Measurements from ENCODE around the gene SYTL3.

Gene SYTL3

GRCh38 chr6:158780988-158781691, 131.3 kb downstream of the SYTL3 start:
- Histone ChIP-seq H3K4me3 (ENCODE audit: low read depth, low read length, poor library complexity, severe bottlenecking) (no peak overlapping the region), H3K4me2 (ENCODE audit: low read length) (no peak overlapping the region), H4K20me1 (ENCODE audit: insufficient read depth, low read length) (0 out of 2 replicates have a peak, but pooled peaks cover 3% of the 10 kb centered on the region), H2AFZ (ENCODE audit: low read length) (no peak overlapping the region), H3K9me2 (ENCODE audit: low read depth, low read length) (no peaks in the 10 kb centered on the region), H3F3A (ENCODE audit: insufficient read depth, low read length) (no peaks in the 10 kb centered on the region), H3K9ac (ENCODE audit: low read length) (no peak overlapping the region), H3K27ac (ENCODE audit: low read depth, low read length, poor library complexity, severe bottlenecking) (no peak overlapping the region), H3K36me3 (ENCODE audit: insufficient read depth, low read length) (peaks cover 99% of the 10 kb centered on the region), H3K9me3 (ENCODE audit: low read length) (no peaks in the 10 kb centered on the region), H3K79me2 (ENCODE audit: insufficient read depth, low read length) (no peaks in the 10 kb centered on the region), H3K27me3 (ENCODE audit: insufficient read depth, low read length) (no peaks in the 10 kb centered on the region), H3K4me1 (ENCODE audit: insufficient read depth, low read length, severe bottlenecking) (no peaks in the 10 kb centered on the region)
- TF ChIP-seq EZH2 (IDR thresholded peaks at IDR 0.05; ENCODE audit: borderline replicate concordance, low read length) (no peak), CTCF (IDR thresholded peaks at IDR 0.05; ENCODE audit: low read length) (no peak)

- 0 out of 2 replicates have a peak, but pooled peaks cover 3% of the 10 kb centered on the region for H4K20me1 ChIP-seq (ENCODE audit: insufficient read depth, low read length)
- H3K36me3 ChIP-seq (ENCODE audit: insufficient read depth, low read length), result peaks cover 99% of the 10 kb centered on the region
- H3K27me3 ChIP-seq (ENCODE audit: insufficient read depth, low read length), result no peaks in the 10 kb centered on the region
- H3K4me1 ChIP-seq (ENCODE audit: insufficient read depth, low read length, severe bottlenecking), result no peaks in the 10 kb centered on the region
- H3K27ac ChIP-seq (ENCODE audit: low read depth, low read length, poor library complexity, severe bottlenecking), result no peak overlapping the region
- H3K79me2 ChIP-seq (ENCODE audit: insufficient read depth, low read length), result no peaks in the 10 kb centered on the region
- H3F3A ChIP-seq (ENCODE audit: insufficient read depth, low read length), result no peaks in the 10 kb centered on the region
- no peak for TF ChIP-seq EZH2 (IDR thresholded peaks at IDR 0.05; ENCODE audit: borderline replicate concordance, low read length)
- H2AFZ ChIP-seq (ENCODE audit: low read length), result no peak overlapping the region
- no peak overlapping the region for H3K9ac ChIP-seq (ENCODE audit: low read length)
- H3K4me2 ChIP-seq (ENCODE audit: low read length), result no peak overlapping the region
- no peaks in the 10 kb centered on the region for H3K9me3 ChIP-seq (ENCODE audit: low read length)
- no peak overlapping the region for H3K4me3 ChIP-seq (ENCODE audit: low read depth, low read length, poor library complexity, severe bottlenecking)
- no peaks in the 10 kb centered on the region for H3K9me2 ChIP-seq (ENCODE audit: low read depth, low read length)
Measured at GRCh38 chr6:158781692-158782373, 132.0 kb downstream of the SYTL3 start.

GRCh38 chr6:158782432-158783166, 132.7 kb downstream of the SYTL3 start:
- H3K4me3 ChIP-seq (ENCODE audit: low read depth, low read length, poor library complexity, severe bottlenecking), result no peak overlapping the region
- 0 out of 2 replicates have a peak, but pooled peaks cover 3% of the 10 kb centered on the region for H4K20me1 ChIP-seq (ENCODE audit: insufficient read depth, low read length)
- no peak overlapping the region for H3K4me2 ChIP-seq (ENCODE audit: low read length)
- no peak overlapping the region for H2AFZ ChIP-seq (ENCODE audit: low read length)
- no peaks in the 10 kb centered on the region for H3K27me3 ChIP-seq (ENCODE audit: insufficient read depth, low read length)
- TF ChIP-seq EZH2 (IDR thresholded peaks at IDR 0.05; ENCODE audit: borderline replicate concordance, low read length), result no peak
- no peaks in the 10 kb centered on the region for H3F3A ChIP-seq (ENCODE audit: insufficient read depth, low read length)
- no peak overlapping the region for H3K27ac ChIP-seq (ENCODE audit: low read depth, low read length, poor library complexity, severe bottlenecking)
- H3K36me3 ChIP-seq (ENCODE audit: insufficient read depth, low read length), result peaks cover 99% of the 10 kb centered on the region
- 0 out of 2 replicates have a peak, but pooled peaks cover 2% of the 10 kb centered on the region for H3K79me2 ChIP-seq (ENCODE audit: insufficient read depth, low read length)
- H3K9ac ChIP-seq (ENCODE audit: low read length), result no peak overlapping the region
- H3K9me2 ChIP-seq (ENCODE audit: low read depth, low read length), result no peaks in the 10 kb centered on the region
- H3K4me1 ChIP-seq (ENCODE audit: insufficient read depth, low read length, severe bottlenecking), result no peaks in the 10 kb centered on the region
- no peaks in the 10 kb centered on the region for H3K9me3 ChIP-seq (ENCODE audit: low read length)

GRCh38 chr6:158783167-158783450, 133.3 kb downstream of the SYTL3 start:
- H3K9me2 ChIP-seq (ENCODE audit: low read depth, low read length), result no peaks in the 10 kb centered on the region
- no peaks in the 10 kb centered on the region for H3K27me3 ChIP-seq (ENCODE audit: insufficient read depth, low read length)
- no peaks in the 10 kb centered on the region for H3K9me3 ChIP-seq (ENCODE audit: low read length)
- H3K4me3 ChIP-seq (ENCODE audit: low read depth, low read length, poor library complexity, severe bottlenecking), result no peak overlapping the region
- no peak overlapping the region for H3K27ac ChIP-seq (ENCODE audit: low read depth, low read length, poor library complexity, severe bottlenecking)
- no peaks in the 10 kb centered on the region for H3K4me1 ChIP-seq (ENCODE audit: insufficient read depth, low read length, severe bottlenecking)
- 0 out of 2 replicates have a peak, but pooled peaks cover 2% of the 10 kb centered on the region for H3K79me2 ChIP-seq (ENCODE audit: insufficient read depth, low read length)
- no peaks in the 10 kb centered on the region for H3F3A ChIP-seq (ENCODE audit: insufficient read depth, low read length)
- H3K4me2 ChIP-seq (ENCODE audit: low read length), result no peak overlapping the region
- no peak for TF ChIP-seq CTCF (IDR thresholded peaks at IDR 0.05; ENCODE audit: low read length)
- TF ChIP-seq EZH2 (IDR thresholded peaks at IDR 0.05; ENCODE audit: borderline replicate concordance, low read length), result no peak
- no peak overlapping the region for H3K9ac ChIP-seq (ENCODE audit: low read length)
- H4K20me1 ChIP-seq (ENCODE audit: insufficient read depth, low read length), result 0 out of 2 replicates have a peak, but pooled peaks cover 3% of the 10 kb centered on the region
- no peak overlapping the region for H2AFZ ChIP-seq (ENCODE audit: low read length)
- peaks cover 99% of the 10 kb centered on the region for H3K36me3 ChIP-seq (ENCODE audit: insufficient read depth, low read length)
